HEK293 (cell line): Measurements from ENCODE around the gene ENTPD8.

Experiments
- KLF10 ChIP-seq: fragments of 450-650 bp; IDR thresholded peaks from 2 replicates; pipeline ENCODE4 v1.5.1; 2018; ENCODE audit warnings: missing biosample characterization, mild to moderate bottlenecking, missing genetic modification characterization
- SALL2 ChIP-seq: fragments of 450-650 bp; formaldehyde crosslinking; IDR thresholded peaks from 2 replicates; pipeline ENCODE4 v1.5.0; 2017; ENCODE audit warnings: missing biosample characterization, mild to moderate bottlenecking, missing genetic modification characterization, borderline replicate concordance
- SCRT2 ChIP-seq: fragments of 450-650 bp; formaldehyde crosslinking; IDR thresholded peaks from 2 replicates; pipeline ENCODE4 v1.5.1; 2016; ENCODE audit warnings: missing biosample characterization, missing genetic modification characterization
- TCF7L2 ChIP-seq: IDR thresholded peaks from 2 replicates; pipeline ENCODE4 v1.6.1; 2011; ENCODE audit warnings: low read depth, mild to moderate bottlenecking, inconsistent platforms, low read length, moderate library complexity, borderline replicate concordance
- YY2 ChIP-seq: fragments of 450-650 bp; formaldehyde crosslinking; IDR thresholded peaks from 2 replicates; pipeline ENCODE4 v1.5.1; 2016; ENCODE audit warnings: missing biosample characterization, missing genetic modification characterization
- ZFP69B ChIP-seq: fragments of 450-650 bp; formaldehyde crosslinking; IDR thresholded peaks from 2 replicates; pipeline ENCODE4 v1.5.1; 2016; ENCODE audit warnings: missing biosample characterization, missing genetic modification characterization
- ZNF274 ChIP-seq, 2 experiments: fragments of 200-500 bp in 1 of 2; fragments of 450-650 bp in 1 of 2; sonication (Bioruptor generic) in 1 of 2; formaldehyde crosslinking in 1 of 2; IDR thresholded peaks; 2 replicates each; pipeline versions ENCODE4 v1.5.1 to v1.6.1; 2014 to 2016; ENCODE audit warnings: borderline replicate concordance in 1 of 2, inconsistent platforms in 1 of 2, low read length in 1 of 2, missing biosample characterization in 1 of 2, missing genetic modification characterization in 1 of 2
- ZNF610 ChIP-seq: fragments of 450-650 bp; formaldehyde crosslinking; IDR thresholded peaks from 2 replicates; pipeline ENCODE4 v1.5.1; 2016; ENCODE audit warnings: missing biosample characterization, missing genetic modification characterization, borderline replicate concordance
- ZNF707 ChIP-seq: fragments of 450-650 bp; formaldehyde crosslinking; IDR thresholded peaks from 2 replicates; pipeline ENCODE4 v1.5.1; 2016; ENCODE audit warnings: missing biosample characterization, missing genetic modification characterization
- ZNF777 ChIP-seq: fragments of 450-650 bp; formaldehyde crosslinking; IDR thresholded peaks from 2 replicates; pipeline ENCODE4 v1.5.1; 2017; ENCODE audit warnings: missing biosample characterization, missing genetic modification characterization, borderline replicate concordance
- TF ChIP-seq, protein P1 (sequence below): fragments of 450-650 bp; formaldehyde crosslinking; IDR thresholded peaks from 2 replicates; pipeline ENCODE4 v1.5.1; 2016; ENCODE audit warnings: missing biosample characterization, missing genetic modification characterization
- TF ChIP-seq, protein P2 (sequence below): fragments of 450-650 bp; formaldehyde crosslinking; IDR thresholded peaks from 2 replicates; pipeline ENCODE4 v1.5.0; 2017; ENCODE audit warnings: missing biosample characterization, missing genetic modification characterization, borderline replicate concordance

DNA sequence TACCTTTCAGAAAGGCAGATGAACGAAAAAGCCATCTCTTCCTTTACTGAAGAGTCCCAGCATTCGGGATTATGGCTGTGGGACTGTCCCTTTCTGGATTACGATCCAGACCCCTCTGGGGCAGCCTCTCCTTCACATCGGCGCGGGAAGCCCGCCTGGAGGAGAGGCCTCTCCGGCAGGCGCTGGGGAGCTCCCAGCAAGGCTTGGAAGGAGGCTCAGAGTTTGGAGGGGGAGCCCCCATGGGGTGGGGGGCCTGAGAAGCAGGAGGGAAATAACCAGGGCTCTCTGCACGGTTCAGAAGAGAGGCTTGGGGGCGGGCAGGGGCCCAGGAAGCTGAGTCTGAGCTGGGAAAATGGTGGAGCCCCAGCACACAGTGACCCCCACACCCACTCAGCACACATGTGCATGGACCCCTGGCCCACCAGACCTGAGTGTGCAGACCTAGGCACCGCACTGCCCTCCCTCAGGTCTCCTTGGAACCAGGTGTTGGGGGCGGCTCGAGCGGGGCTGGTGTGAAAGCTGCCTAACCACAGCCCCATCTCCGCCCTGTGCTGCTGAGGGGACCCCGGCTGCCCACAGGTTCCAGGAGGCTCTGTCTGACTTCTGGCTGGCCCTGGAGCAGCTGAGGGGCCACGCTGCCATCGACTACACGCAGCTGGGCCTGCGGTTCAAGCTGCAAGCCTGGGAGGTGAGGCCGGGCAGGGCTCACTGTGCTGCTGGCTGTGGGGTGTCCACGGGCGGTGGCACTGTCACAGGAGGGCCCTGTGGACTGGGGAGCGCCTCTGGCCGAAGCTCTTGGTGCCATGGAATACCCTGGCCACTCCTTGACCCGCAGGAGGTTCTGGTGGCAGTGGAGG, 13.5 kb downstream of the ENTPD8 start:
- TF ChIP-seq ZNF777 (no peak), TCF7L2 (no peak), ZFP69B (no peak), SALL2 (tag by site-specific recombination) (no peak), YY2 (tag by site-specific recombination) (no peak), ZNF610 (tag by site-specific recombination) (no peak), KLF10 (no peak), SCRT2 (tag by site-specific recombination) (no peak), ZNF707 (tag by site-specific recombination) (no peak), ZNF274 (IDR thresholded peaks at IDR 0.05; ENCODE audit: low read length) (no peak), ZNF274 (tag by site-specific recombination; IDR thresholded peaks at IDR 0.05; ENCODE audit: borderline replicate concordance) (no peak)
- TF ChIP-seq, protein P1, sequence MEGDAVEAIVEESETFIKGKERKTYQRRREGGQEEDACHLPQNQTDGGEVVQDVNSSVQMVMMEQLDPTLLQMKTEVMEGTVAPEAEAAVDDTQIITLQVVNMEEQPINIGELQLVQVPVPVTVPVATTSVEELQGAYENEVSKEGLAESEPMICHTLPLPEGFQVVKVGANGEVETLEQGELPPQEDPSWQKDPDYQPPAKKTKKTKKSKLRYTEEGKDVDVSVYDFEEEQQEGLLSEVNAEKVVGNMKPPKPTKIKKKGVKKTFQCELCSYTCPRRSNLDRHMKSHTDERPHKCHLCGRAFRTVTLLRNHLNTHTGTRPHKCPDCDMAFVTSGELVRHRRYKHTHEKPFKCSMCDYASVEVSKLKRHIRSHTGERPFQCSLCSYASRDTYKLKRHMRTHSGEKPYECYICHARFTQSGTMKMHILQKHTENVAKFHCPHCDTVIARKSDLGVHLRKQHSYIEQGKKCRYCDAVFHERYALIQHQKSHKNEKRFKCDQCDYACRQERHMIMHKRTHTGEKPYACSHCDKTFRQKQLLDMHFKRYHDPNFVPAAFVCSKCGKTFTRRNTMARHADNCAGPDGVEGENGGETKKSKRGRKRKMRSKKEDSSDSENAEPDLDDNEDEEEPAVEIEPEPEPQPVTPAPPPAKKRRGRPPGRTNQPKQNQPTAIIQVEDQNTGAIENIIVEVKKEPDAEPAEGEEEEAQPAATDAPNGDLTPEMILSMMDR (tag by site-specific recombination): no peak
- TF ChIP-seq, protein P2, sequence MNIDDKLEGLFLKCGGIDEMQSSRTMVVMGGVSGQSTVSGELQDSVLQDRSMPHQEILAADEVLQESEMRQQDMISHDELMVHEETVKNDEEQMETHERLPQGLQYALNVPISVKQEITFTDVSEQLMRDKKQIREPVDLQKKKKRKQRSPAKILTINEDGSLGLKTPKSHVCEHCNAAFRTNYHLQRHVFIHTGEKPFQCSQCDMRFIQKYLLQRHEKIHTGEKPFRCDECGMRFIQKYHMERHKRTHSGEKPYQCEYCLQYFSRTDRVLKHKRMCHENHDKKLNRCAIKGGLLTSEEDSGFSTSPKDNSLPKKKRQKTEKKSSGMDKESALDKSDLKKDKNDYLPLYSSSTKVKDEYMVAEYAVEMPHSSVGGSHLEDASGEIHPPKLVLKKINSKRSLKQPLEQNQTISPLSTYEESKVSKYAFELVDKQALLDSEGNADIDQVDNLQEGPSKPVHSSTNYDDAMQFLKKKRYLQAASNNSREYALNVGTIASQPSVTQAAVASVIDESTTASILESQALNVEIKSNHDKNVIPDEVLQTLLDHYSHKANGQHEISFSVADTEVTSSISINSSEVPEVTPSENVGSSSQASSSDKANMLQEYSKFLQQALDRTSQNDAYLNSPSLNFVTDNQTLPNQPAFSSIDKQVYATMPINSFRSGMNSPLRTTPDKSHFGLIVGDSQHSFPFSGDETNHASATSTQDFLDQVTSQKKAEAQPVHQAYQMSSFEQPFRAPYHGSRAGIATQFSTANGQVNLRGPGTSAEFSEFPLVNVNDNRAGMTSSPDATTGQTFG (tag by site-specific recombination): no peak
